BLaER1 treated with 17β-estradiol and CSF1 and Interleukin-3, amounts not matched to agents 10 nM and 100 nM (cell line): ENCODE measurements around the gene CASP8.

ENCODE experiments used
- H3K27ac ChIP-seq, 11 experiments: shearing (Covaris generic); formaldehyde crosslinking; 2 replicates each; pipeline ENCODE4 v1.8.1; 2022
- H3K27me3 ChIP-seq, 11 experiments: shearing (Covaris generic); formaldehyde crosslinking; 2 replicates each; pipeline ENCODE4 v1.8.1; 2022
- H3K36me3 ChIP-seq, 11 experiments: shearing (Covaris generic); formaldehyde crosslinking; 2 replicates each; pipeline ENCODE4 v1.8.1; 2022
- H3K4me1 ChIP-seq, 10 experiments: shearing (Covaris generic); formaldehyde crosslinking; 2 replicates each; pipeline ENCODE4 v1.8.1; 2022
- H3K4me2 ChIP-seq, 11 experiments: shearing (Covaris generic); formaldehyde crosslinking; 2 replicates each; pipeline ENCODE4 v1.8.1; 2022
- H3K4me3 ChIP-seq, 10 experiments: shearing (Covaris generic); formaldehyde crosslinking; 2 replicates each; pipeline ENCODE4 v1.8.1; 2022
- H3K9ac ChIP-seq, 11 experiments: shearing (Covaris generic); formaldehyde crosslinking; 2 replicates each; pipeline ENCODE4 v1.8.1; 2022
- H3K9me3 ChIP-seq, 11 experiments: shearing (Covaris generic); formaldehyde crosslinking; replicated peaks in 1 of 11; 2 replicates each; pipeline ENCODE4 v1.8.1; 2022
- H4K20me1 ChIP-seq, 11 experiments: shearing (Covaris generic); formaldehyde crosslinking; 2 replicates each; pipeline ENCODE4 v1.8.1; 2022
- Cebpa-rat ChIP-seq, 11 experiments: shearing (Covaris generic); IDR thresholded peaks; 2 replicates each; pipeline ENCODE4 v1.8.1; 2022

CASP8 gene

DNA sequence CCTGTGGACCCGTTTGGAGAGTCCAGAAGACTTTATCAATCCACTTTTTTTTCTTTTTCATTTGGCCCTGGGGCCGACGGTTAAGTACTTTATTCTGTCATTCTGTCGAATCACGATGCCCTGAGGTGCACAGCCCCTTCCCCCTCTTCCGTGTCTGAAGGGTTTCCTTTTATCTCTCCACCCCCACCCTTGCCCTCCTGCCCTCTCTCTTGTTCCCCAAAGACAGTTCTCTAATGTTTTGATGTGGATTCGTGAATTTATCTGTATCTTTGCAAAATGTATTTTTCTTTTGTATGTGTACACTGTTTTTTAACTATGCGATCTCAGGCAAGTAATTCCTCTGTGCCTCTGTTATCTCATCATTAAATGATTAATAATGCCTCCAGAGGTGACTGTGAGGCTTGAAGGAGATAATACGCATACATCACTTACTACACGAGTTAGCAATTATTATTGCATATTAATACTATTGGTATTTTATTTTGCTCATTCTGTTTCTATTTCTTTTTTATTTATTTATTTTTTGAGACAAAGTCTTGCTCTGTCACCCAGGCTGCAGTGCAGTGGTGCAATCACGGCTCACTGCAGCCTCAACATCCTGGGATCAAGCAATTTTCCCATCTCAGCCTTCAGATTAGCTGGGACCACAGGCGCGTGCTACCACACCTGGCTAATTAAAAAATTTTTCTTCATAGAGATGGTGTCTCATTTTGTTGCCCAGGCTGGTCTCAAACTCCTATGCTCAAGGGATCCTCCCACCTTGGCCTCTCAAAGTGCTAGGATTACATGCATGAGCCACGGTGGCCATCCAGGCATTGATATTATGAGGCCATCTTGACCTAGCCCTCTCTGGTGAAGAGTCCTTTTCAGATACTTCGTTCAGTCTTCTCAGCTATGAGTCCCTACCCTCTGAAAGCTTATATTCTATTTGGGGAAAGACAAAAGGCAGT, 1.4 kb upstream of the CASP8 start:
- Histone ChIP-seq H4K20me1 (peaks cover 0 to 16% (median 3%) of the 10 kb centered on the region in 11 experiments; a peak in 12 of 22 replicates), H3K27ac (peak overlapping the region; percentile 90 to 99 (median 97)), H3K4me2 (peak overlapping the region; percentile 80 to 98 (median 94)), H3K36me3 (peaks cover 0 to 16% (median 0%) of the 10 kb centered on the region in 11 experiments; a peak in 3 of 22 replicates), H3K4me3 (peak overlapping the region; percentile 54 to 76 (median 65)), H3K9me3 (no peaks in the 10 kb centered on the region), H3K4me1 (peaks cover 63 to 94% (median 80%) of the 10 kb centered on the region in 10 experiments), H3K9ac (peak overlapping the region; percentile 85 to 95 (median 88)), H3K27me3 (no peaks in the 10 kb centered on the region)
- no peak for TF ChIP-seq Cebpa-rat (IDR thresholded peaks at IDR 0.05)

DNA sequence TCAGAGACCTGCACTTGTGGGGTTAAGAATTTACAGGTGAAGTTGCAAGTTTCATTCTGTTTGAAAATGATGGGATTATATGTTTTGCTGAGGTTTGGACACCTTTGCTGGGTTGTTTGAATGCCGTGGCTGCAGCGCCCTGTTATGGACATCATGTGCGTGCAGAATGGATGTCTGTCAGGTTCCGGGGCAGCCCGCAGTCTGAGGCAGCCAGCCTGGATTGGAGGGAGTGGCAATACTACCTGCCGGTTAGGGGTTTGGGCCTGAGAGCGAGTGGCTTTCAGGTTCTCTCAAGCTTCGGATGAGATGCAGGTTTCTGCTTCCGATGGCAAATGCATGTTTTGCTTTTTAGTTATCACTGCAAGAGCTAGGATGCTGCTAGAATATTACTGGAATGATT, 1.1 kb downstream of the CASP8 start:
- Histone ChIP-seq H4K20me1 (peaks cover 0 to 41% (median 27%) of the 10 kb centered on the region in 11 experiments; a peak in 18 of 22 replicates), H3K9me3 (no peaks in the 10 kb centered on the region), H3K27ac (peak overlapping the region in 10 of 11 experiments; percentile 90 to 99 (median 98); a peak in 20 of 22 replicates), H3K4me2 (peak overlapping the region; percentile 80 to 98 (median 94)), H3K4me1 (peaks cover 71 to 92% (median 78%) of the 10 kb centered on the region in 10 experiments), H3K27me3 (no peaks in the 10 kb centered on the region), H3K9ac (peak overlapping the region; percentile 36 to 95 (median 88); a peak in 21 of 22 replicates), H3K36me3 (peaks cover 4 to 14% (median 12%) of the 10 kb centered on the region in 11 experiments), H3K4me3 (peak overlapping the region; percentile 24 to 76 (median 62); a peak in 19 of 20 replicates)
- TF ChIP-seq Cebpa-rat (IDR thresholded peaks at IDR 0.05), result no peak

DNA sequence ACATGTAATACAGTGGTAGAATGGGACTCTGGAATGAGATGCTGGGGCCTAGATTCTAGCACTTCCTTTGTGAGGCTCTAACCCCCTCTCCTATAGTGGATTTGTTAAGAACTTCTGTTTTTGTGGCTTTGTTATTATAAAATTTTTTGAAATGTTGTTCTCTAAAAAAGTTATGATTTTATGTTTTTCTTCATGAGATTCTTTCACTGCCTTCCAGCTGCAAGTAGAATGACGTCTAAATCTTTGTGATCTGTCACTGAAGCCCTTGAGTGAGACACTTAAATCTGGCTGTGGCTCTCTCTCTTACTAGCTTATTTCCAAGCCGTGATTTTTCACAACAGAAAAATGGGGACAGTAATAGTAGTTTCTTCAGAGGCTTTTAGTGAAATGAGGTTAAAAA, 1.6 kb downstream of the CASP8 start:
- H3K4me2 ChIP-seq, result peak overlapping the region; percentile 80 to 98 (median 94)

DNA sequence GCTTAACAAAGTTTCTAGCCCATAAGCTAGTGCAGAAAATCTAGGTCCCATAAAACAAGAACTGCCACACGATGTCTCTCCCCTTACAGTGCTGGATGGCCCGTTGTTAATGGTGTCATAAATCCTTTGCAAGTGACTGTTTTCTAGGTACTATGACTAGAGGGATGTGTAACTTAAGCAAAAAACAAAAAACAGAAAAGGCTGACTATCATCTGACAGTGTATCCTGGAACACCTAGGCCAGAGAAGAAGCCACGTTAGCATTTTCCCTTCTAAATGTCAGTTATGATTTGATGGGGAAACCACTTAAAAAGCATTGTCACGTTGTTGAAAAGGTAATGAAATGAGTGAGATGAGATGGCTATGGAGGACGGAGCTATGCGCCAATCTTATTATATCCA, 2.4 kb downstream of the CASP8 start:
- peak overlapping the region; percentile 3 to 52 (median 39); a peak in 14 of 22 replicates for H3K9ac ChIP-seq
- H3K9me3 ChIP-seq, result no peaks in the 10 kb centered on the region
- peak overlapping the region in 7 of 11 experiments; percentile 10 to 58 (median 25); a peak in 10 of 22 replicates for H3K27ac ChIP-seq
- no peak for TF ChIP-seq Cebpa-rat (IDR thresholded peaks at IDR 0.05)
- peak overlapping the region; percentile 52 to 94 (median 78) for H3K4me2 ChIP-seq
- H3K27me3 ChIP-seq, result no peaks in the 10 kb centered on the region
- peaks cover 62 to 80% (median 69%) of the 10 kb centered on the region in 10 experiments for H3K4me1 ChIP-seq
- H3K4me3 ChIP-seq, result peak overlapping the region in 6 of 10 experiments; percentile 12 to 46 (median 38); a peak in 7 of 20 replicates
- peaks cover 15 to 27% (median 25%) of the 10 kb centered on the region in 11 experiments for H3K36me3 ChIP-seq
- H4K20me1 ChIP-seq, result peaks cover 0 to 54% (median 38%) of the 10 kb centered on the region in 11 experiments; a peak in 18 of 22 replicates

More for the DNA sequence above, 1.6 kb downstream of the CASP8 start:
- peaks cover 0 to 46% (median 31%) of the 10 kb centered on the region in 11 experiments; a peak in 18 of 22 replicates for H4K20me1 ChIP-seq
- no peaks in the 10 kb centered on the region for H3K27me3 ChIP-seq
- peak overlapping the region; percentile 36 to 95 (median 88); a peak in 21 of 22 replicates for H3K9ac ChIP-seq
- peak overlapping the region; percentile 24 to 76 (median 62); a peak in 19 of 20 replicates for H3K4me3 ChIP-seq
- H3K36me3 ChIP-seq, result peaks cover 8 to 19% (median 16%) of the 10 kb centered on the region in 11 experiments
- H3K27ac ChIP-seq, result peak overlapping the region; percentile 28 to 99 (median 97); a peak in 20 of 22 replicates
- no peaks in the 10 kb centered on the region for H3K9me3 ChIP-seq
- TF ChIP-seq Cebpa-rat (IDR thresholded peaks at IDR 0.05), result no peak
- H3K4me1 ChIP-seq, result peaks cover 67 to 88% (median 74%) of the 10 kb centered on the region in 10 experiments

DNA sequence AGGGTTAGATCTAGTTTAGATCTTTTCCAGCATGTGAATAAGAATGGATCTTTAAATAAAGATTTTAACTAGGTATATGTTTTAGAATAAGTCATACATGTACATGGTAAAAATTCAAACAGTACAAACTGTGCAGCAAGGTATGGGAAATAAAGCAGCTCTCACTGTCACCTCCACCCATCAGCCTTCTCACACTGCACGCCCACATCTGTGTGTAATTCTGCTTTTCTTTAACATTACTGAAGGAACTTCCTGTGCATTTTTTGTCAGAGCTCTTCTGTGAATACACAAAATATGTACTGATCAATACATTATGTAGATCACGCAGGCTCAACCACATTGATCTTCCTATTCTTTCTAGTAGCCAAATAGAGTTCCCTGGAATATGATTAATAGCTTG, 3.4 kb downstream of the CASP8 start:
- no peak for TF ChIP-seq Cebpa-rat (IDR thresholded peaks at IDR 0.05)
- peaks cover 62 to 77% (median 67%) of the 10 kb centered on the region in 10 experiments for H3K4me1 ChIP-seq

DNA sequence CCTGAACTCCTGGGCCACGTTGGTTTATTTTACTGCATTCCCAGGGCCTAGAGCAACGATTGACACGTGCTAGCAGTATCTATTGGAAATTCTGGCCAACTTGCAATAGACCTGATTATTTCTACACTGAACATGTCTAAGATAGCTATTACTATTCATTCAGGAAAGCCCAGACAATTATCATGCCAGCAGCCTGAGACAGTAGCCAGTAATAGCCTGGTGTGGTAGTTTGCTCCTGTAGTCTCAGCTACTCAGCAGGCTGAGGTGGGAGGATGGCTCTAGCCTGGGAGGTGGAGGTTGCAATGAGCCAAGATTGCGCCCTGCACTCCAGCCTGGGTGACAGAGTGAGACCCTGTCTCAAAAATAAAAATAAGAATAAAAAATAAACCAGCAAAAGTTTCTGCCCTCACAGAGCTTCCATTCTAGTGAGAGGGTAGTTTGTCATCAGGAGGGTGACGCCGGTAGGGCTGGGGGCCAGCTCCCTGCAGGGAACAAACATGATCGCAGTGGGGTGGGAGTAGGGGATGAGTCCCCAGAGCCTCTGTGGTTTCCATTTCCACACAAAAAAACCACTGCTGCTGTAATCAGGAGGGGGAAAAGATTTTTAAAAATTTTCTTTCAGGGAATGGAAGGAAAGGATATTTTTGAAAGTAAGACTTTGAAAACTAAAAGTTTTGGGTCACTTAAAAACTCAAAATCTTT, 4.3 kb downstream of the CASP8 start:
- Histone ChIP-seq H4K20me1 (peaks cover 0 to 73% (median 48%) of the 10 kb centered on the region in 11 experiments; a peak in 18 of 22 replicates), H3K4me1 (peaks cover 54 to 68% (median 59%) of the 10 kb centered on the region in 10 experiments), H3K4me3 (peak overlapping the region in 7 of 10 experiments; percentile 2 to 47 (median 35); a peak in 8 of 20 replicates), H3K4me2 (peak overlapping the region; percentile 52 to 94 (median 81)), H3K27ac (peak overlapping the region in 10 of 11 experiments; percentile 15 to 63 (median 53); a peak in 20 of 22 replicates), H3K27me3 (no peaks in the 10 kb centered on the region), H3K9ac (peak overlapping the region in 8 of 11 experiments; percentile 3 to 45 (median 23); a peak in 8 of 22 replicates), H3K36me3 (peaks cover 34 to 46% (median 44%) of the 10 kb centered on the region in 11 experiments), H3K9me3 (no peaks in the 10 kb centered on the region)
- no peak for TF ChIP-seq Cebpa-rat (IDR thresholded peaks at IDR 0.05)

More for the DNA sequence above, 3.4 kb downstream of the CASP8 start:
- peak overlapping the region in 6 of 11 experiments; percentile 45 to 63 (median 58); a peak in 6 of 22 replicates for H3K27ac ChIP-seq
- H3K9ac ChIP-seq, result peak overlapping the region in 4 of 11 experiments; percentile 3 to 41 (median 22); a peak in 5 of 22 replicates
- no peaks in the 10 kb centered on the region for H3K27me3 ChIP-seq
- peak overlapping the region in 4 of 10 experiments; percentile 25 to 40 (median 36); a peak in 5 of 20 replicates for H3K4me3 ChIP-seq
- H3K4me2 ChIP-seq, result peak overlapping the region; percentile 52 to 94 (median 81)
- peaks cover 0 to 64% (median 41%) of the 10 kb centered on the region in 11 experiments; a peak in 18 of 22 replicates for H4K20me1 ChIP-seq
- peaks cover 26 to 37% (median 35%) of the 10 kb centered on the region in 11 experiments for H3K36me3 ChIP-seq
- H3K9me3 ChIP-seq, result no peaks in the 10 kb centered on the region

DNA sequence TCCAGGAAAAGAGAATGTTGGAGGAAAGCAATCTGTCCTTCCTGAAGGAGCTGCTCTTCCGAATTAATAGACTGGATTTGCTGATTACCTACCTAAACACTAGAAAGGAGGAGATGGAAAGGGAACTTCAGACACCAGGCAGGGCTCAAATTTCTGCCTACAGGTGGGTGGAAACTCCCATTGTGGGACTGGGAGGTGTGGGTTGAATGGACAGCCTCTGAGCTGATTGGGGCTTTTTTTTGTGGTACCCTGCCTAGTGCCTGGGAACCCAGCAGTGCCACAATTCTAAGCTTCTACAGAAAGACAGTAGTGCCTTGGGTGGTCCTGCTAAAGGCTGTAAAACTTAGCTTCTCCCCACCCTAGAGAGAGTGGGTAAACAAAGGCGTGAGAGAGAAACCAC, 6.3 kb downstream of the CASP8 start:
- Histone ChIP-seq H3K27me3 (no peaks in the 10 kb centered on the region), H3K4me3 (no peak overlapping the region), H3K36me3 (peaks cover 54 to 66% (median 64%) of the 10 kb centered on the region in 11 experiments), H3K4me1 (peaks cover 34 to 48% (median 39%) of the 10 kb centered on the region in 10 experiments), H3K9ac (no peak overlapping the region), H3K9me3 (no peaks in the 10 kb centered on the region), H4K20me1 (peaks cover 0 to 93% (median 65%) of the 10 kb centered on the region in 11 experiments; a peak in 19 of 22 replicates), H3K4me2 (no peak overlapping the region; a peak in 1 of 22 replicates), H3K27ac (no peak overlapping the region)
- TF ChIP-seq Cebpa-rat (IDR thresholded peaks at IDR 0.05), result no peak
